Activated CD4-positive, alpha-beta T cell treated with anti-CD3 and anti-CD28 coated beads for 36 hours (primary cell): ENCODE measurements around the gene TAF5L. TPM values are rescaled to one million over a fixed set of nuclear protein-coding genes. Genes with fewer than 3 reads are reported as not detected.

ENCODE experiments used
- ATAC-seq: fragments of 200-7000 bp; cut with Tn5 transposase; one replicate; pipeline ENCODE4 v1.10.0; 2021; ENCODE audit warnings: mild to moderate bottlenecking, moderate library complexity
- CTCF ChIA-PET: fragments of 350-600 bp; sonication (Branson Sonifier 250); formaldehyde crosslinking; loops from one replicate; lab custom pipeline; 2021; ENCODE audit warnings: antibody characterized with exemption; lab: Charles Lee
- POLR2A ChIA-PET: fragments of 350-600 bp; sonication (Branson Sonifier 250); formaldehyde crosslinking; loops from one replicate; lab custom pipeline; 2021; ENCODE audit warnings: antibody characterized with exemption, inconsistent platforms; lab: Charles Lee
- DNase-seq: peaks from one replicate; pipeline ENCODE4 v3.0.0-alpha.2; 2020
- H3K27ac Mint-ChIP-seq: one replicate; pipeline ENCODE4 v1.8.0; 2021; ENCODE audit warnings: mixed read lengths
- H3K27me3 Mint-ChIP-seq: one replicate; pipeline ENCODE4 v1.8.0; 2021; ENCODE audit warnings: mixed read lengths
- H3K36me3 Mint-ChIP-seq: one replicate; pipeline ENCODE4 v1.8.0; 2021; ENCODE audit warnings: low read depth, mixed read lengths
- H3K4me1 Mint-ChIP-seq: one replicate; pipeline ENCODE4 v1.8.0; 2021; ENCODE audit warnings: mixed read lengths
- H3K4me3 Mint-ChIP-seq: one replicate; pipeline ENCODE4 v1.8.0; 2021; ENCODE audit warnings: mild to moderate bottlenecking, moderate library complexity, mixed read lengths
- H3K9me3 Mint-ChIP-seq: one replicate; pipeline ENCODE4 v1.8.0; 2021; ENCODE audit warnings: low read depth, mixed read lengths
- intact Hi-C, 2 experiments: fragments of 100-400 bp; cut with DNase I in 1 of 2; cut with micrococcal nuclease in 1 of 2; formaldehyde crosslinking; loops; one replicate each; pipeline versions ENCODE4 v1.14.2 to v1.15.1; 2022 to 2024; cut with DNase I, micrococcal nuclease
- total RNA-seq, 2 experiments: library from RNA; stranded (reverse); gene quantifications; one replicate each; pipeline ENCODE4 v1.2.3, GENCODE V29; 2021

The TAF5L gene
- total RNA-seq, 2 experiments from 2014 or later = 16.5 to 17.6 TPM

DNA sequence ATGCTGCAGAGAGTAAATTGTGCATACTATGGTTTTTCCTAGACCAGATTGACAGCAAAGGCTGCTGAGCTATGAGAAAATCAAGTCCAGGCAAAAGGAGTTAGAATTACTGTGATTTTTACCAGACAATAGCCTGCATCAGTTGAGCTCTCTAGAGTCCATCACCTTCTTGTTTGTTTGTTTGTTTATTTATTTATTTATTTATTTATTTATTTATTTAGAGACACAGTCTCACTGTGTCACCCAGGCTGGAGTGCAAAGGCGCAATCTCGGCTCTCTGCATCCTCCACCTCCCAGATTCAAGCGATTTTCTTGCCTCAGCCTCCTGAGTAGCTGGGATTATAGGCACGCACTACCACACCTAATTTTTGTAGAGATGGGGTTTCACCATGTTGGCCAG lies 43.2 kb downstream of the TAF5L start:
- ChIA-PET POLR2A (no interaction called here), CTCF (interaction anchor here (1.6 kb wide), 1 partner anchor 15 kb away, joined by 3 read pairs; no protein-coding TSS in a partner anchor)
- H3K4me1 Mint-ChIP-seq = no peaks in the 10 kb centered on the region
- ATAC-seq (no peak), DNase-seq (no peak)
- H3K27me3 Mint-ChIP-seq = peaks cover 5% of the 10 kb centered on the region
- no peak overlapping the region for H3K4me3 Mint-ChIP-seq
- H3K27ac Mint-ChIP-seq = no peak overlapping the region
- no peaks in the 10 kb centered on the region for H3K36me3 Mint-ChIP-seq
- no peaks in the 10 kb centered on the region for H3K9me3 Mint-ChIP-seq
- intact Hi-C loops = no loop called here

DNA sequence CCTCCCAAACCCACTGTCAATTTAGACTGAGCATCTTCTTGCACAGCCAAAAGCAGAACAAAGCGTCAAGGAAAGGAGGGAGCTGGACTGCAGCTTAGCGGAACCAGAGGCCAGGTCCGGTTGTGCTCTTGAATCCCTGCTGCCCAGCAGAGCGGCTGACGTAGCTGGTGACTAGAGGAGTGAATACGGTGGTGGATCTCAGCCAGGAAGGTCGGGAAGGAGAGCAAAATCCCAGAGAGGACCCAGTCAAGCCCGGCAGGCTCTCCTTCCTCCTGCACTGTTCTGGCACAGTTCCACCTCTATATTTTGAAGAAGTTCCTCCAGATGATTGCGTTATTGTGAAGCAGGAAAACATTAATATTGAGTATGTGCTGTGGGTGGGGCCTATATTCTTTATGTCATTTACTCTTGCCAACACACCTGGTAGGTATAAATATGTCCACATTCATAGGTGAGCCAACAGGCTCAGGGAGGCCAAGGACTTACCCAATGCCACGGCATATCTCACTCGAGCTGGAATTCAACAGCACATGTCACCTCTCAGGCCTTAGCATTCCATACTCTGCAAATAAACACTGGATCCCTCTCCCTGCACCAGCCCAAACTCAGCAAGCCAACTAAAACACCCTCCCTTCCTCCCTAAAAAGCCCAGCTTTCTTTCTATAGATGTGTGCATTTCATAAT lies 43.8 kb downstream of the TAF5L start:
- CTCF ChIA-PET = interaction anchor here (1.6 kb wide), 1 partner anchor 15 kb away, joined by 3 read pairs; no protein-coding TSS in a partner anchor
- Mint-ChIP-seq H3K9me3 (no peaks in the 10 kb centered on the region), H3K4me1 (no peaks in the 10 kb centered on the region), H3K4me3 (no peak overlapping the region), H3K36me3 (no peaks in the 10 kb centered on the region), H3K27ac (no peak overlapping the region), H3K27me3 (peaks cover 5% of the 10 kb centered on the region)
- intact Hi-C loops = no loop called here
- DNase-seq (no peak), ATAC-seq (no peak)
- POLR2A ChIA-PET = interaction anchor here (0.7 kb wide), 1 partner anchor 263 kb away, joined by 3 read pairs; no protein-coding TSS in a partner anchor

DNA sequence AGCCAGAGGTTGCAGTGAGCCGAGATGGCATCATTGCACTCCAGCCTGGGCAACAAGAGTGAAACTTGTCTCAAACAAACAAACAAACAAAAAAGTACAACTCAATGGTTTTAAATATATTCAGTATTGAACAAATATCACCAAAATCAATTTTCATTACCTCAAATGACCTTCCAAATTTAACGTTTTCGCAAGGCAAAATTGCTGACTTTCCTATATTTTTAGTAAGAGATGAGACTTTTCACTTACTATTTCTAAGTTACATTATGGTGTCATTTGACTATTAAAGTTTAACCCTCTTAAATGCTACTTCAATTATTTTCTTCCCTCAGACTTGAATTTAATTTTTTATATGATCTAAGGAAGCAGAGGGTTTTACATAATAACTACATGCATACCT lies 44.4 kb downstream of the TAF5L start:
- no peak overlapping the region for H3K27ac Mint-ChIP-seq
- intact Hi-C loops = no loop called here
- H3K36me3 Mint-ChIP-seq = no peaks in the 10 kb centered on the region
- no peaks in the 10 kb centered on the region for H3K4me1 Mint-ChIP-seq
- ChIA-PET POLR2A (interaction anchor here (0.7 kb wide), 1 partner anchor 263 kb away, joined by 3 read pairs; no protein-coding TSS in a partner anchor), CTCF (no interaction called here)
- H3K9me3 Mint-ChIP-seq = no peaks in the 10 kb centered on the region
- H3K27me3 Mint-ChIP-seq = peaks cover 5% of the 10 kb centered on the region
- H3K4me3 Mint-ChIP-seq = no peak overlapping the region
- no peak for DNase-seq
- ATAC-seq = no peak

DNA sequence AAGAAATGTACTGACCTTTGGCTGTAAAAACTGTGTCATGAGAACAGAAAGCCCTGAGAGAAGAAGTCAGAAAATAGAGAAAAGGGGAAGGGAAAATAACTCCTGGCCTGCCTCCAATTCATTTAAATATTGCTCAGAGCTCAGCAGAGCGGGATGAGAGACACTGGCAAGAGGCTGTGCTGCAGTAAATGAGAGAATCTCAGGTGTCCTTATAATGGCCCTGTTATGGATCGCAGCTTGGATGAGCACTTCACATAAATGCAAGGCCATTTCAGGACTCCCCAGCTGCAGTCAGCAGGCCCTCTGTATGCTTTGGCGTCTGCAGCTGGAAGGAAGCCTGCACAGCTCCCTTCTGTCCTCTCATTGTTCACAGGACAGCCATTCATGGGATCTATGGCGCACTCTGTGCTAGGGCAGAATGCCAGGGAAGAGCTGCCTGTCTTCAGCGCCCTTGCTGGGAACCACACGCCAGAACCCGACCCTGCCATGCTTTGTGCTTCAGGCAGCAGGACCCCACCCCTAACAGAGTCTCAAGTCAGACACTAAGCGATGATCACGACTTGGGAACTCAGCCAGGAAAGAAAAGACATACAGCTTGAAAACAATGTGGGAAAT lies 46.8 kb downstream of the TAF5L start:
- DNase-seq = no peak
- intact Hi-C loops = no loop called here
- Mint-ChIP-seq H3K4me1 (no peaks in the 10 kb centered on the region), H3K27me3 (peaks cover 5% of the 10 kb centered on the region), H3K9me3 (no peaks in the 10 kb centered on the region), H3K4me3 (no peak overlapping the region), H3K36me3 (no peaks in the 10 kb centered on the region), H3K27ac (no peak overlapping the region)
- POLR2A ChIA-PET = no interaction called here
- CTCF ChIA-PET = interaction anchor here (1.1 to 1.6 kb wide), 2 partner anchors 11 to 20 kb away, joined by 3 to 4 read pairs; partner anchors contain the start of gene ABCB10
- ATAC-seq = no peak

DNA sequence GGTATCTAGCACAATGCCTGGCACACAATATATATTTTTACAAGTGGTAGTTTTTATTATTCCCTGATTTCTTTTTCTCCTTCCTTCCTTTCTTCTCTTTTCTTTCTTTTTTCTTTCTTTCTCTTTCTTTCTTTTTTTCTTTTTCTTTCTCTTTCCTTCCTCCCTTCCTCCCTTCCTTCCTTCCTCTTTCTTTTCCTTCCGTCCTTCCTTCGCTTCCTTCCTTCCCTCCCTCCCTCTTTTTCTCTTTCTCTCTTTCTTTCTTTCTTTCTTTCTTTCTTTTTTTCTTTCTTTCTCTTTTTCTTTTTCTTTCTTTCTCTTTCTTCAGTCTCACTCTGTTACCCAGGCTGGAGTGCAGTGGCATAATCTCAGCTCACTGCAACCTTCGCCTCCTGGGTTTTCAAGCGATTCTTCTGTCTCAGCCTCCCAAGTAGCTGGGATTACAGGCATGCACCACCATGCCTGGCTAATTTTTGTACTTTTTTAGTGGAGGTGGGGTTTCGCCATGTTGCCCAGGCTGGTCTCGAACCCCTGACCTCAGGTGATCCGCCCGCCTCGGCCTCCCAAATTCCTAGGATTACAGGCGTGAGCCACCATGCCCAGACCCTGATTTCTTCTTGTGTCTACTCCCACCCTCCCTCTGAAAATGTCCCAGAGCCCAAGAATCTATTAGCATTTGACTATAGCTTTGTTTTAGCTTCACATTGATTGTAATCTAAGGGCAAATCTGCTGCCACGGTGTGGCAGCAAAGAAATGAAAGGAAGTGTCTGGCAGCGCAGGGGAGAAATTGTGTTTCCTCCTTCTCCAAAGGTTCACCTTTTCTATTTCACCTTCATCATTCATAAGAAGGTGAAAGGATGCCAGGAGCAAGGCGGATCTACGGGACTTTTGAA lies 47.5 kb downstream of the TAF5L start:
- no peak for ATAC-seq
- Mint-ChIP-seq H3K9me3 (no peaks in the 10 kb centered on the region), H3K27me3 (peaks cover 5% of the 10 kb centered on the region), H3K27ac (no peak overlapping the region), H3K4me3 (no peak overlapping the region), H3K4me1 (no peaks in the 10 kb centered on the region), H3K36me3 (no peaks in the 10 kb centered on the region)
- intact Hi-C loops = no loop called here
- ChIA-PET POLR2A (no interaction called here), CTCF (interaction anchor here (1.1 to 1.6 kb wide), 2 partner anchors 12 to 19 kb away, joined by 3 to 4 read pairs; partner anchors contain the start of gene ABCB10)
- no peak for DNase-seq

DNA sequence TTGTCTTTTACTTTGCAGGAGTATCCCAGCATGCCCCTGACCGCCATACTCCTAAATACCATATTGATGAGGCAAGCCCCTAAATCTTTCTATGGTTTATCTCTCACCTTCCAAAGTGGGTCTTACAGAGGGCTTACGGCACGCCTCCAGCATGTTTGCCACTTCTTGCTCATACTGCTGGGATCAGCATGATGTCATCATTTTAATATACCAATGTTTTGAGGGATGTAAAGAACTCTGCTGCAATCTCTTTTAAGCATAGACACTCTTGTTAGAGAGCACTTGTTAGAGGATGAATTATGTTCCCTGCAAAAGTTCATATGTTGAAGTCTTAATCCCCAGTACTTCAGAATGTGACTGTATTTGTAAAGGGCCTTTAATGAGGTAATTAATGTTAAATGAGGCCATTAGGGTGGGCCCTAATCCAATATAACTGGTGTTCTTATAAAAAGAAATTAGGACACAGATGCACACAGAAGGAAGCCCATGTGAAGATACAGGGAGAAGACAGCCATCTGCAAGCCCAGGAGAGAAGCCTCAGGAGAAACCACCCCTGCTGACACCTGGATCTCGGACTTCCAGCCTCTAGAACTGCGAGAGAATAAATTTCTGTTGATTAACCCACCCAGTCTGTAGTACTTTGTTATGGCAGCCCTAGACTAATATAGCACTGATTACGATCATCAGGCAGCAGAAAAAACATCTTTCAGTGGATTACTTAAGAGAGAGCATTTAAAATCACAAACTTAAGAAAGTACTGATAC lies 51.1 kb downstream of the TAF5L start:
- H3K4me1 Mint-ChIP-seq = peaks cover 2% of the 10 kb centered on the region
- H3K9me3 Mint-ChIP-seq = no peaks in the 10 kb centered on the region
- peaks cover 5% of the 10 kb centered on the region for H3K27me3 Mint-ChIP-seq
- DNase-seq = no peak
- CTCF ChIA-PET = no interaction called here
- ATAC-seq = no peak
- H3K4me3 Mint-ChIP-seq = no peak overlapping the region
- intact Hi-C loops = no loop called here
- H3K27ac Mint-ChIP-seq = no peak overlapping the region
- POLR2A ChIA-PET = no interaction called here
- H3K36me3 Mint-ChIP-seq = no peaks in the 10 kb centered on the region

DNA sequence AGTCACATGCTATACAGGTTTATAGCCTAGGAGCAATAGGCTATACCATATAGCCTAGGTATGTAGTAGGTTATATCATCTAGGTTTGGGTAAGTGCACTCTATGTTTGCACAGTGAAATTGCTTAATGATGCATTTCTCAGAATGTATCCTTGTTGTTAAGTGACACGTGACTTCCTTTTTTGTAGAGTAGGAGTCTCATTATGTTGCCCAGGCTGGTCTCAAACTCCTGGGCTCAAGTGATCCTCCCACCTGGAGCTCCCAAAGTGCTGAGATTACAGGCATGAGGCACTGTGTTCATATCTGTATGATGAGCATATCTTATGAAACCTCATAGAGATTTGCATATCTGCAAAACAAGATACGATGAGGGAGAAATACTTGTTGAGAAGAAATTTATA lies 53.6 kb downstream of the TAF5L start:
- POLR2A ChIA-PET = no interaction called here
- Mint-ChIP-seq H3K4me1 (peaks cover 2% of the 10 kb centered on the region), H3K4me3 (no peak overlapping the region), H3K27me3 (peaks cover 2% of the 10 kb centered on the region), H3K27ac (no peak overlapping the region), H3K36me3 (no peaks in the 10 kb centered on the region), H3K9me3 (no peaks in the 10 kb centered on the region)
- DNase-seq (no peak), ATAC-seq (peak; percentile 49)
- intact Hi-C loops = no loop called here
- CTCF ChIA-PET = no interaction called here

DNA sequence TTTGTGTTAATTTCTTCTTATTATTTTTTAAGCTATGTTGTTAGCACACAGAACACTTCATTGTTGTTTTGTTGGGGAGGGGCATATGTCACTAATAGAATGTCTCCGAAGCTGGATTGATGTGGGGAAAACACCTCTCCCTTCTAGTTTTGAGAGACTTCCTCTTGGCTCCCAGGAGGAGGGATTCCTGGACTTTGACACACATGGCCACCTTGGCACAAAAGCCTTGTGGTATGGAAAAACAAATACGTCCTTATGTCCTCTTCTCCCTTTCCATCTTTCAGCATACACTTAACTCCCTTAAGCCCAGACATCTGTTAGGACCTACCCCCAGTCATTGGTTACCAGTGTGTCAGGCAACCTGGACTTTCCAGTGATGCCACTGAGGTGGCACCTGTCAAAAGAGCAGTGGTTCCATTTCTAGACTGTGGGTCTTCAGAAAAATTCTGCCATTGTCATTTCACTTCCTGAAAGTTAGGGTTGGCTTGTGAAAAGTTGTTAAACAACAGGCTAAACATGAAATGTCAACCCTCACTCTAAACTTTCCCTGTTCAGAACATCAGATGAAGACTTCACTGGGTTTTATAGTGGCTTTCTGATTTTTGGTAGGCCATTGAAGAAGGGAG lies 54.9 kb downstream of the TAF5L start:
- Mint-ChIP-seq H3K27ac (no peak overlapping the region), H3K27me3 (peaks cover 2% of the 10 kb centered on the region), H3K4me1 (peaks cover 2% of the 10 kb centered on the region), H3K4me3 (no peak overlapping the region), H3K36me3 (no peaks in the 10 kb centered on the region), H3K9me3 (no peaks in the 10 kb centered on the region)
- ChIA-PET POLR2A (no interaction called here), CTCF (no interaction called here)
- no peak for DNase-seq
- intact Hi-C loops = no loop called here
- no peak for ATAC-seq

DNA sequence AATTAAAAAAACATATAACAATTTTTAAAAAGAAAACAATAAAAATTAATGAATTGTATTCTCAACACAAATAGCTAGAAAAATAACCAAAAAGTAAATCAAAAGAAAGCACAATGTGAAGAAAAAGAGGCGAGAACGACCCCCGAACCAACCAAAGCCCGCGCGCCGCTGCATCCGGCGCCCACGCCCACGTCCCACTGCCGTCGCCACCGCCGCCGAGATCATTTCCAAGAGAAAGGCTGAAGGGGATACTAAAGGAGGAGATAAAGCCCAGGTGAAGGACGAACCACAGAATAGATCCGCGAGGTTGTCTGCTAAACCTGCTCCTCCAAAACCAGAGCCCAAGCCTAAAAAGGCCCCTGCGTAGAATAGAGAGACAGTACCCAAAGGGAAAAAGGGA lies 55.6 kb downstream of the TAF5L start:
- intact Hi-C loops = no loop called here
- ATAC-seq (no peak), DNase-seq (no peak)
- H3K9me3 Mint-ChIP-seq = no peaks in the 10 kb centered on the region
- CTCF ChIA-PET = no interaction called here
- H3K4me1 Mint-ChIP-seq = peaks cover 2% of the 10 kb centered on the region
- H3K27me3 Mint-ChIP-seq = peaks cover 2% of the 10 kb centered on the region
- H3K27ac Mint-ChIP-seq = no peak overlapping the region
- H3K36me3 Mint-ChIP-seq = no peaks in the 10 kb centered on the region
- POLR2A ChIA-PET = no interaction called here
- H3K4me3 Mint-ChIP-seq = no peak overlapping the region

DNA sequence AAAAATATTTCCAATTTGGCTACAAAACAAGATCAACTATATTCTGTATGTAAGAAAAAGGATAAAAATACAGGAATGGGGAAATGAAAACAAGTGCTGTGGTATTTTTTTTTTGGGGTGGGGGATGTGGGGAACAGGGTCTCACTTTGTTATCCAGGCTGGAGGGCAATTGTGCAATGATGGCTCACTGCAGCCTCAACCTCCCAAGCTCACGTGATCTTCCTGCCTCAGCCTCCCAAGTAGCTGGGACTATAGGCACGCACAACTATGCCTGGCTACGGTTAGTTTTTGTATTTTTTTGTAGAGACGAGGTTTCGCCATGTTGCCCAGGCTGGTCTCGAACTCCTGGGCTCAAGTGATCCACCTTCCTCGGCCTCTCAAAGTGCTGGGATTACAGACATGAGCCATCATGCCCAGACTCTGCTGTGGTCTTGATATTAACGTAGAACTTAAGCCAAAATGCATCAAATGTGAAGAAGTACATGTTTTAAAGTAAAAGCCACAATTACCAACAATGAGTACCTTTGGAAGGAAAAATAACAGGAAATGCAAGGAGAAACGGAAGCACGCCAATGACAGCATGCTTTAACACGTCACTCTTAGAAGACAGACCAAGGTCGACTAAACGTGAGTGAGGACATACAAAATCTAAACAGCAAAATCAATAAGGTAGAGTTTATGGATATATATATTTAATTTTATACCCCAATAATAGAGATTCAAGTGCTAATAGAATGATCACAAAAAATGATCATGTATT lies 58.6 kb downstream of the TAF5L start:
- ChIA-PET POLR2A (no interaction called here), CTCF (no interaction called here)
- DNase-seq (no peak), ATAC-seq (no peak)
- Mint-ChIP-seq H3K27ac (no peak overlapping the region), H3K9me3 (no peaks in the 10 kb centered on the region), H3K4me3 (no peak overlapping the region), H3K36me3 (no peaks in the 10 kb centered on the region), H3K4me1 (peaks cover 2% of the 10 kb centered on the region), H3K27me3 (peaks cover 2% of the 10 kb centered on the region)
- intact Hi-C loops = no loop called here
